Measurements from ENCODE around the gene IFITM2. TPM values are rescaled to one million over a fixed set of nuclear protein-coding genes. Genes with fewer than 3 reads are reported as not detected.

IFITM2 gene
- total RNA-seq, 3 donors from 2014 or later: 81.4 to 404 (median 129) TPM

- no peaks in the 10 kb centered on the region for H3K36me3 ChIP-seq
- intact Hi-C loops (cut with DNase I; ENCODE audit: low total_unique reads): loop anchor here (5.0 to 10.0 kb wide), 2 partner anchors 62 to 155 kb away; partner anchors contain the start of gene PTDSS2
- no peak overlapping the region for H3K27ac ChIP-seq
- no peaks in the 10 kb centered on the region for H3K4me1 ChIP-seq
- no peak for TF ChIP-seq POLR2A (IDR thresholded peaks at IDR 0.05)
- H3K27me3 ChIP-seq: peaks cover 0 to 18% of the 10 kb centered on the region in 2 donors
- DNase-seq (ENCODE audit: low spot score in 2 of 2): no peak
- H3K9me3 ChIP-seq: no peaks in the 10 kb centered on the region
- no peak overlapping the region for H3K4me3 ChIP-seq
Observed at GRCh38 chr11:299951-300735, 7.5 kb upstream of the IFITM2 start.

DNA sequence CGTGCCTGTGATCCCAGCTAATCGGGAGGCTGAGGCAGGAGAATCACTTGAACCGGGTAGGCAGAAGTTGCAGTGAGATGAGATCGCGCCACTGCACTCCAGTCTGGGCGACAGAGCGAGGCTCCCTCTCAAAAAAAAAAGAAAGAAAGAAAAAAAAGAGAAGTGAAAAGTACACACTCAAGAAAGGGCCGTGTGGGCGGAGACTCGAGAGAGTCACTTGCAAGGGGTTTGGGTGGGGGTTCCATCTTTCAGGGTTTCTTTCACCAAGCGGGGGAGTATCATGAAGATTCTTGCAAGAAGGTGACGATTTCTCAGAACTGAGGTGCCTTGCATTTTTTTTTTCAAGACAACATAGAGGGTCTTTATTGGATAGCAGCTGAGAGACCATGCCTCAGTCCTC lies 4.3 kb upstream of the IFITM2 start:
- no peak for DNase-seq (ENCODE audit: low spot score in 2 of 2)
- H3K9me3 ChIP-seq: no peaks in the 10 kb centered on the region
- H3K27me3 ChIP-seq: peaks cover 0 to 13% of the 10 kb centered on the region in 2 donors
- no peak overlapping the region for H3K27ac ChIP-seq
- TF ChIP-seq POLR2A (IDR thresholded peaks at IDR 0.05): no peak
- TF ChIP-seq POLR2AphosphoS5 (IDR thresholded peaks at IDR 0.05): no peak
- TF ChIP-seq, protein P1, sequence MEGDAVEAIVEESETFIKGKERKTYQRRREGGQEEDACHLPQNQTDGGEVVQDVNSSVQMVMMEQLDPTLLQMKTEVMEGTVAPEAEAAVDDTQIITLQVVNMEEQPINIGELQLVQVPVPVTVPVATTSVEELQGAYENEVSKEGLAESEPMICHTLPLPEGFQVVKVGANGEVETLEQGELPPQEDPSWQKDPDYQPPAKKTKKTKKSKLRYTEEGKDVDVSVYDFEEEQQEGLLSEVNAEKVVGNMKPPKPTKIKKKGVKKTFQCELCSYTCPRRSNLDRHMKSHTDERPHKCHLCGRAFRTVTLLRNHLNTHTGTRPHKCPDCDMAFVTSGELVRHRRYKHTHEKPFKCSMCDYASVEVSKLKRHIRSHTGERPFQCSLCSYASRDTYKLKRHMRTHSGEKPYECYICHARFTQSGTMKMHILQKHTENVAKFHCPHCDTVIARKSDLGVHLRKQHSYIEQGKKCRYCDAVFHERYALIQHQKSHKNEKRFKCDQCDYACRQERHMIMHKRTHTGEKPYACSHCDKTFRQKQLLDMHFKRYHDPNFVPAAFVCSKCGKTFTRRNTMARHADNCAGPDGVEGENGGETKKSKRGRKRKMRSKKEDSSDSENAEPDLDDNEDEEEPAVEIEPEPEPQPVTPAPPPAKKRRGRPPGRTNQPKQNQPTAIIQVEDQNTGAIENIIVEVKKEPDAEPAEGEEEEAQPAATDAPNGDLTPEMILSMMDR (IDR thresholded peaks at IDR 0.05): no peak
- H3K36me3 ChIP-seq: no peaks in the 10 kb centered on the region
- H3K4me3 ChIP-seq: no peak overlapping the region
- intact Hi-C loops (cut with DNase I; ENCODE audit: low total_unique reads): loop anchor here (10.0 kb wide), 1 partner anchor 151 kb away; the partner anchor contains the start of gene PTDSS2
- H3K4me1 ChIP-seq: no peaks in the 10 kb centered on the region

DNA sequence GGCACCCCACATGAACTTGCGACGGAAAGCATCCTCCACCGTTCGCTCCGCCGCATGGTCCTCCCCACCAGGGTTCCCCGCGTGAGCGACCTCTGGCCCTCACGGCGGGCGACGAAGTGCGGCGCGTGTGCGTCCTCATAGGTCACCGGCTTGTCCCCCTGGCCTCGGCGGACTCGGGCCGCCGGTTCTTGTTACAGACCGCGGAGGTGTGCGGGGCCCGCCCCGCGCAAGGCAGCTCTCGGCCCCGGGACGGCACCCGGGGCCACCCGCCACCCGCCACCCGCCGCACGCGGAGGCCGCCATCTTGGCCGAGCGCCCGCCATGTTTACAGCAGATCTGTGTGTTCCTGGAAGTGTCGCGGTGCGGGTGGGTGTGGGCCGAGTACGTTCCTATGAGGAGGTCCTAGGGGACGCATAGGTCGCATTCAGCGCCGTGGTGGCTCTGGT lies 3.5 kb upstream of the IFITM2 start:
- DNase-seq (ENCODE audit: low spot score in 2 of 2): no peak
- no peak for TF ChIP-seq POLR2AphosphoS5 (IDR thresholded peaks at IDR 0.05)
- no peak for TF ChIP-seq POLR2A (IDR thresholded peaks at IDR 0.05)
- TF ChIP-seq, protein P1 (IDR thresholded peaks at IDR 0.05): no peak
- Histone ChIP-seq H3K27me3 (peaks cover 0 to 9% of the 10 kb centered on the region in 2 donors), H3K27ac (no peak overlapping the region), H3K4me1 (peaks cover 0 to 1% of the 10 kb centered on the region in 2 donors), H3K9me3 (no peaks in the 10 kb centered on the region), H3K4me3 (no peak overlapping the region), H3K36me3 (no peaks in the 10 kb centered on the region)
- intact Hi-C loops (cut with DNase I; ENCODE audit: low total_unique reads): loop anchor here (10.0 kb wide), 1 partner anchor 151 kb away; the partner anchor contains the start of gene PTDSS2

- intact Hi-C loops (cut with DNase I; ENCODE audit: low total_unique reads): loop anchor here (10.0 kb wide), 1 partner anchor 150 kb away; the partner anchor contains the start of gene PTDSS2
- H3K4me1 ChIP-seq: peaks cover 0 to 9% of the 10 kb centered on the region in 2 donors
- no peaks in the 10 kb centered on the region for H3K36me3 ChIP-seq
Observed at GRCh38 chr11:304915-305843, 2.4 kb upstream of the IFITM2 start.

DNA sequence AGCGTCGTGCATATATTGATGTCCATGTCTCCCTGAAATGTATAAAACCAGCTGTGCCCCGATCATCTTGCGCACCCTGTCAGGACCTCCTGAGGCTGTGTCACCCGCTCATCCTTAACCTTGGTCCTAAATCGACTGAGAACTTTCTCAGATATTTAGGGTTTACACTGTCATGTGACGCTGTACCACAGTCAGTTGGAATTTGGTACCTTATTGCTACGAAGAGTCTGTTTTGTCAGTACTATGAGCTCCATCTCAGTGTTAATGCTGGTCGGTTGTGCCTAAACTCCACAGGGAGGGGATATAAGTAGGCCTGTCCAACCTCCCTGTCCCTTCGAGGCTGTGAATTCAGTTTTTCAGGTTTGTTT lies 1.8 kb upstream of the IFITM2 start:
- intact Hi-C loops (cut with DNase I; ENCODE audit: low total_unique reads): loop anchor here (10.0 kb wide), 1 partner anchor 149 kb away; the partner anchor contains the start of gene PTDSS2

More at GRCh38 chr11:304915-305843, 2.4 kb upstream of the IFITM2 start:
- peak in 1 of 2 donors; percentile 60 for DNase-seq (ENCODE audit: low spot score in 2 of 2)
- H3K27me3 ChIP-seq: no peaks in the 10 kb centered on the region
- peak overlapping the region in 1 of 2 donors; percentile 98 for H3K27ac ChIP-seq
- no peak overlapping the region for H3K4me3 ChIP-seq
- TF ChIP-seq POLR2AphosphoS5 (IDR thresholded peaks at IDR 0.05) (peak in 1 of 3 donors; percentile 29), POLR2A (IDR thresholded peaks at IDR 0.05) (no peak)
- TF ChIP-seq, protein P1 (IDR thresholded peaks at IDR 0.05): peak; percentile 17 to 79 (median 79)
- H3K9me3 ChIP-seq: no peaks in the 10 kb centered on the region

More for the DNA sequence above, 1.8 kb upstream of the IFITM2 start:
- peaks cover 0 to 9% of the 10 kb centered on the region in 2 donors for H3K4me1 ChIP-seq
- no peaks in the 10 kb centered on the region for H3K9me3 ChIP-seq
- DNase-seq (ENCODE audit: low spot score in 2 of 2): no peak
- TF ChIP-seq, protein P1 (IDR thresholded peaks at IDR 0.05): no peak
- TF ChIP-seq POLR2AphosphoS5 (IDR thresholded peaks at IDR 0.05) (no peak), POLR2A (IDR thresholded peaks at IDR 0.05) (no peak)
- no peak overlapping the region for H3K4me3 ChIP-seq
- no peaks in the 10 kb centered on the region for H3K36me3 ChIP-seq
- no peaks in the 10 kb centered on the region for H3K27me3 ChIP-seq
- peak overlapping the region in 1 of 2 donors; percentile 98 for H3K27ac ChIP-seq
